HepG2 (cell line): ENCODE results near the gene ARL3. TPM values are rescaled to one million over a fixed set of nuclear protein-coding genes. Genes with fewer than 3 reads are reported as not detected.

ENCODE experiments used
- ATAC-seq: fragments of 200-7000 bp; cut with Tn5 transposase; 3 replicates; pipeline ENCODE4 v1.9.1; 2020; ENCODE audit warnings: mild to moderate bottlenecking, moderate library complexity
- BruUV-seq: library from RNA; stranded (reverse); fragments of 400-500 nt; replicated peaks from 2 replicates; lab custom pipeline; 2021; lab: Mats Ljungman, UMichigan
- CTCF ChIA-PET: fragments of 300-600 bp; formaldehyde crosslinking; extraction: SDS; loops from one replicate; lab custom pipeline; 2021; ENCODE audit warnings: low total read pairs, inconsistent platforms, low intra/inter-chr PET ratio; lab: Yijun Ruan, JAX
- POLR2A ChIA-PET: fragments of 350-600 bp; sonication (Branson Sonifier 250); formaldehyde crosslinking; loops from one replicate; lab custom pipeline; 2020; ENCODE audit warnings: antibody characterized with exemption, inconsistent platforms; lab: Yijun Ruan, JAX
- DNase-seq: peaks from one replicate; pipeline ENCODE4 v3.0.0-alpha.2; 2015; ENCODE audit warnings: low spot score
- FAIRE-seq: peaks from 3 replicates; lab custom pipeline; 2011; peaks lifted over from hg19 to GRCh38; lab: Jason Lieb, UNC
- H2AFZ ChIP-seq: one replicate; pipeline ENCODE4 v1.6.1; 2011; ENCODE audit warnings: low read length, inconsistent platforms
- H3K27ac ChIP-seq: fragments of 300-600 bp; 3 replicates; pipeline ENCODE4 v1.8.0; 2011; ENCODE audit warnings: mixed run types, mild to moderate bottlenecking, mixed read lengths, low read length, inconsistent platforms; ENCODE audit not compliant: insufficient read depth; ENCODE audit errors: extremely low read length
- H3K27me3 ChIP-seq, 2 experiments: fragments of 200-600 bp in 1 of 2; 2 replicates in 1 of 2; 3 replicates in 1 of 2; pipeline versions ENCODE4 v1.6.0 to v1.8.0; 2011; ENCODE audit warnings: low read length in 2 of 2, mild to moderate bottlenecking in 2 of 2, moderate library complexity in 2 of 2, inconsistent platforms in 1 of 2; ENCODE audit not compliant: insufficient read depth in 2 of 2, control insufficient read depth in 1 of 2
- H3K36me3 ChIP-seq, 2 experiments: fragments of 200-600 bp in 1 of 2; replicated peaks in 1 of 2; 2 replicates in 1 of 2; 3 replicates in 1 of 2; pipeline versions ENCODE4 v1.5.1 to v1.8.0; 2011; ENCODE audit warnings: low read length in 2 of 2, inconsistent platforms in 1 of 2; ENCODE audit not compliant: insufficient read depth in 2 of 2, control insufficient read depth in 1 of 2
- H3K4me1 ChIP-seq: 2 replicates; pipeline ENCODE4 v1.5.1; 2012; ENCODE audit warnings: low read length, inconsistent platforms; ENCODE audit not compliant: insufficient read depth
- H3K4me2 ChIP-seq: 2 replicates; pipeline ENCODE4 v1.6.0; 2011; ENCODE audit warnings: low read depth, low read length, inconsistent platforms
- H3K4me3 ChIP-seq, 3 experiments: fragments of 200-600 bp in 1 of 3; sonication (generic), shearing (Covaris generic) in 1 of 3; replicated peaks in 1 of 3; 2 replicates each; pipeline ENCODE4 v1.5.1; 2011 to 2016; ENCODE audit warnings: low read length in 3 of 3, inconsistent platforms in 2 of 3, low read depth in 2 of 3, mild to moderate bottlenecking in 2 of 3, control low read depth in 1 of 3, mixed read lengths in 1 of 3; ENCODE audit not compliant: insufficient read depth in 1 of 3
- H3K79me2 ChIP-seq: one replicate; pipeline ENCODE4 v1.6.1; 2011; ENCODE audit warnings: low read length, inconsistent platforms; ENCODE audit not compliant: insufficient read depth
- H3K9ac ChIP-seq: 2 replicates; pipeline ENCODE4 v1.6.0; 2011; ENCODE audit warnings: mild to moderate bottlenecking, low read depth, low read length, inconsistent platforms; ENCODE audit not compliant: insufficient read depth
- H3K9me3 ChIP-seq: 2 replicates; pipeline ENCODE4 v1.5.1; 2012; ENCODE audit warnings: mild to moderate bottlenecking, low read length
- H4K20me1 ChIP-seq: 2 replicates; pipeline ENCODE4 v1.6.0; 2011; ENCODE audit warnings: inconsistent platforms, mild to moderate bottlenecking, low read length, moderate library complexity; ENCODE audit not compliant: insufficient read depth
- AKAP8 ChIP-seq: sonication (generic); formaldehyde crosslinking; IDR thresholded peaks from 2 replicates; pipeline ENCODE4 v1.5.1; 2020; ENCODE audit warnings: mild to moderate bottlenecking, missing genetic modification reagents
- ETV6 ChIP-seq: sonication (generic); formaldehyde crosslinking; conservative IDR thresholded peaks from 2 replicates; pipeline ENCODE4 v1.4.0; 2020; ENCODE audit warnings: missing genetic modification reagents
- RBFOX2 ChIP-seq: fragments of 200-400 bp; formaldehyde crosslinking; IDR thresholded peaks from 2 replicates; pipeline ENCODE4 v1.6.1; 2017; ENCODE audit warnings: low read depth, mild to moderate bottlenecking, low read length
- ZFY ChIP-seq: sonication (generic); formaldehyde crosslinking; IDR thresholded peaks from 2 replicates; pipeline ENCODE4 v1.4.0; 2020; ENCODE audit warnings: missing genetic modification reagents
- ZNF746 ChIP-seq: sonication (generic); formaldehyde crosslinking; IDR thresholded peaks from 2 replicates; pipeline ENCODE4 v1.8.0; 2022; ENCODE audit warnings: mild to moderate bottlenecking, missing genetic modification reagents
- WGBS: methylation state at CpG from one replicate; pipeline ENCODE4 v1.1.6; 2017; ENCODE audit warnings: low lambda C conversion rate; 5-methylcytosine and 5-hydroxymethylcytosine counted together
- in situ Hi-C: cut with HindIII; loops from 2 replicates; pipeline ENCODE4 v1.10.0; 2017; ENCODE audit warnings: low pct_unique_long_range_greater_than_20kb; ENCODE audit not compliant: extremely low pct_ligation_motif_present
- intact Hi-C: fragments of 100-400 bp; cut with micrococcal nuclease; formaldehyde crosslinking; loops from one replicate; pipeline ENCODE4 v1.10.0; 2022; ENCODE audit not compliant: unreplicated experiment
- polyA plus RNA-seq, 8 experiments: library from polyadenylated mRNA; depleted of rRNA in 3 of 8; stranded (reverse) in 7 of 8; unstranded in 1 of 8; fragments of >200 nt; fragmentation: Illumina TruSeq in 4 of 8; extraction: Trizol in 4 of 8; gene quantifications; 2 replicates each; pipeline versions ENCODE4 v1.2.1 to v1.2.3, GENCODE V29; 2011 to 2016; ENCODE audit warnings: low read depth in 4 of 8, missing spikeins in 1 of 8, mixed read lengths in 1 of 8; ENCODE audit not compliant: insufficient read depth in 1 of 8
- total RNA-seq, 5 experiments: library from RNA; depleted of rRNA; stranded (reverse); fragments of >200 nt; fragmentation: Illumina TruSeq; extraction: Trizol; gene quantifications; 2 replicates each; pipeline ENCODE4 v1.2.3, GENCODE V29; 2016; ENCODE audit warnings: low read depth in 1 of 5
- TF ChIP-seq, protein P1 (sequence below): sonication (generic); formaldehyde crosslinking; IDR thresholded peaks from 2 replicates; pipeline ENCODE4 v1.4.0; 2020; ENCODE audit warnings: mild to moderate bottlenecking, missing genetic modification reagents, borderline replicate concordance
- TF ChIP-seq, protein P2 (sequence below): sonication (generic); formaldehyde crosslinking; IDR thresholded peaks from 2 replicates; pipeline ENCODE4 v1.9.0; 2022; ENCODE audit warnings: missing genetic modification reagents, mild to moderate bottlenecking, borderline replicate concordance
- TF ChIP-seq, protein P3 (sequence below): sonication (generic); formaldehyde crosslinking; IDR thresholded peaks from 2 replicates; pipeline ENCODE4 v1.4.0; 2020; ENCODE audit warnings: mild to moderate bottlenecking, missing genetic modification reagents
- TF ChIP-seq, protein P4 (sequence below): sonication (generic); formaldehyde crosslinking; IDR thresholded peaks from 2 replicates; pipeline ENCODE4 v1.8.1; 2023; ENCODE audit warnings: mild to moderate bottlenecking, inconsistent platforms, moderate library complexity, missing genetic modification reagents, borderline replicate concordance

ARL3 gene
- total and polyA plus RNA-seq, 2 of the 13 experiments (the other 11 are each of a cell fraction or from before 2014, with no cell fraction given) = 5.2 to 6.6 TPM

DNA sequence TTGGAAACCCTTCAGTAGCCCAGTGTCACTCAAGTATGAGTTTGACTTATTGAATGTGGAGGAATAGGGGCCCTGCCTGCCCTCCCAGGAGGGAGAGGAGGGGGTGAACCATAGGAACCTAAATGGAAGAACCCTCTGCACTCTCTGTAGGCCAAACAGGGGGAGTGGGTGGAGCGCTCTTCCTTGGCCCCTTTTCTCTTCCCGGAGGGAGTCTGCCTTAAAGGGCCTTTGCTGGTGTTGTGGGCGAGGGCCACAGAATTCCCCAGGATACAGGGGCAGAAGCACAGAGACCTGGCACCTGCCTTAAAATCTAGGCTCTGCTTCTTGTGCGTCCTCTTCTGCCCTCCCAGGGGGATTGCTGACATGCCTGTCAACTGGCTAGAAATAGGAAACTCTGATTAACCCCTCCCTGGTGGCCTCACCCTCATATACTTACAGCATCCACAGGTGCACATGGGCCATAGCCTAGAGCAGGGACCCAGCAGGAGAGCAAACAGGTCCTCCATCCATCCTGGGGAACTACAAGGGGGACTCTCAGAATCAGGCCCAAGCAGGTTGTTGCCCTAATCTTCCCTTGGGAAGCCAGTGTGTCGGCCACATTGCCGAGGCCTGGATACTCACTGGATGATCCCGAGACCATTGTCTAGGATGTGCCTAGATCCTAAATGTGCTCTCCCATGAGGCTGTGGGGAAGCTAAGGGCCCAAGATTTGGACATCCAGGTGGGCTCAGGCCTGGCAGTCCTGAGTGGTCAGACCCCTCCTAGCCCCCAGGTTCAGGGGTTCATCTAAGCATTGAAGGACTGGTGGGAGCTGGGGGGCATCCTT, 66.5 kb downstream of the ARL3 start:
- ATAC-seq (no peak), DNase-seq (no peak), FAIRE-seq (no peak)
- CTCF ChIA-PET = no interaction called here
- in situ Hi-C loops = no loop called here
- peaks cover 44% of the 10 kb centered on the region for H3K4me1 ChIP-seq
- H3K4me3 ChIP-seq = peak overlapping the region; percentile 69 to 85 (median 82)
- H3K9ac ChIP-seq = peak overlapping the region; percentile 90; the same call in 1 of the 2 replicates
- H2AFZ ChIP-seq = no peak overlapping the region
- no peaks in the 10 kb centered on the region for H3K27me3 ChIP-seq
- WGBS = 85% methylated on average over 4 of the region's 7 CpGs
- H4K20me1 ChIP-seq = peaks cover 69% of the 10 kb centered on the region
- H3K27ac ChIP-seq = no peak overlapping the region
- no TSS peak for BruUV-seq
- H3K4me2 ChIP-seq = peak overlapping the region; percentile 90
- H3K79me2 ChIP-seq = peaks cover 84% of the 10 kb centered on the region
- POLR2A ChIA-PET = interaction anchor here (1.0 to 4.1 kb wide), 3 partner anchors 12 to 18 kb away, joined by 3 to 86 read pairs (median 72); no protein-coding TSS in a partner anchor
- peaks cover 26 to 45% of the 10 kb centered on the region in 2 experiments; a peak in 4 of 5 replicates for H3K36me3 ChIP-seq
- intact Hi-C loops = loop anchor here (5.0 kb wide), 1 partner anchor 145 kb away; the partner anchor contains the start of genes ACTR1A and SUFU
- no peaks in the 10 kb centered on the region for H3K9me3 ChIP-seq
- TF ChIP-seq ZFY (CRISPR knock-in tag) = no peak
- TF ChIP-seq, protein P1, sequence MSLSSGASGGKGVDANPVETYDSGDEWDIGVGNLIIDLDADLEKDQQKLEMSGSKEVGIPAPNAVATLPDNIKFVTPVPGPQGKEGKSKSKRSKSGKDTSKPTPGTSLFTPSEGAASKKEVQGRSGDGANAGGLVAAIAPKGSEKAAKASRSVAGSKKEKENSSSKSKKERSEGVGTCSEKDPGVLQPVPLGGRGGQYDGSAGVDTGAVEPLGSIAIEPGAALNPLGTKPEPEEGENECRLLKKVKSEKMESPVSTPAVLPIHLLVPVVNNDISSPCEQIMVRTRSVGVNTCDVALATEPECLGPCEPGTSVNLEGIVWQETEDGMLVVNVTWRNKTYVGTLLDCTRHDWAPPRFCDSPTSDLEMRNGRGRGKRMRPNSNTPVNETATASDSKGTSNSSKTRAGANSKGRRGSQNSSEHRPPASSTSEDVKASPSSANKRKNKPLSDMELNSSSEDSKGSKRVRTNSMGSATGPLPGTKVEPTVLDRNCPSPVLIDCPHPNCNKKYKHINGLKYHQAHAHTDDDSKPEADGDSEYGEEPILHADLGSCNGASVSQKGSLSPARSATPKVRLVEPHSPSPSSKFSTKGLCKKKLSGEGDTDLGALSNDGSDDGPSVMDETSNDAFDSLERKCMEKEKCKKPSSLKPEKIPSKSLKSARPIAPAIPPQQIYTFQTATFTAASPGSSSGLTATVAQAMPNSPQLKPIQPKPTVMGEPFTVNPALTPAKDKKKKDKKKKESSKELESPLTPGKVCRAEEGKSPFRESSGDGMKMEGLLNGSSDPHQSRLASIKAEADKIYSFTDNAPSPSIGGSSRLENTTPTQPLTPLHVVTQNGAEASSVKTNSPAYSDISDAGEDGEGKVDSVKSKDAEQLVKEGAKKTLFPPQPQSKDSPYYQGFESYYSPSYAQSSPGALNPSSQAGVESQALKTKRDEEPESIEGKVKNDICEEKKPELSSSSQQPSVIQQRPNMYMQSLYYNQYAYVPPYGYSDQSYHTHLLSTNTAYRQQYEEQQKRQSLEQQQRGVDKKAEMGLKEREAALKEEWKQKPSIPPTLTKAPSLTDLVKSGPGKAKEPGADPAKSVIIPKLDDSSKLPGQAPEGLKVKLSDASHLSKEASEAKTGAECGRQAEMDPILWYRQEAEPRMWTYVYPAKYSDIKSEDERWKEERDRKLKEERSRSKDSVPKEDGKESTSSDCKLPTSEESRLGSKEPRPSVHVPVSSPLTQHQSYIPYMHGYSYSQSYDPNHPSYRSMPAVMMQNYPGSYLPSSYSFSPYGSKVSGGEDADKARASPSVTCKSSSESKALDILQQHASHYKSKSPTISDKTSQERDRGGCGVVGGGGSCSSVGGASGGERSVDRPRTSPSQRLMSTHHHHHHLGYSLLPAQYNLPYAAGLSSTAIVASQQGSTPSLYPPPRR (CRISPR knock-in tag) = no peak
- no peak for TF ChIP-seq ETV6 (CRISPR knock-in tag)
- TF ChIP-seq, protein P2, sequence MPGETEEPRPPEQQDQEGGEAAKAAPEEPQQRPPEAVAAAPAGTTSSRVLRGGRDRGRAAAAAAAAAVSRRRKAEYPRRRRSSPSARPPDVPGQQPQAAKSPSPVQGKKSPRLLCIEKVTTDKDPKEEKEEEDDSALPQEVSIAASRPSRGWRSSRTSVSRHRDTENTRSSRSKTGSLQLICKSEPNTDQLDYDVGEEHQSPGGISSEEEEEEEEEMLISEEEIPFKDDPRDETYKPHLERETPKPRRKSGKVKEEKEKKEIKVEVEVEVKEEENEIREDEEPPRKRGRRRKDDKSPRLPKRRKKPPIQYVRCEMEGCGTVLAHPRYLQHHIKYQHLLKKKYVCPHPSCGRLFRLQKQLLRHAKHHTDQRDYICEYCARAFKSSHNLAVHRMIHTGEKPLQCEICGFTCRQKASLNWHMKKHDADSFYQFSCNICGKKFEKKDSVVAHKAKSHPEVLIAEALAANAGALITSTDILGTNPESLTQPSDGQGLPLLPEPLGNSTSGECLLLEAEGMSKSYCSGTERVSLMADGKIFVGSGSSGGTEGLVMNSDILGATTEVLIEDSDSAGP (CRISPR knock-in tag) = no peak
- TF ChIP-seq ZNF746 (CRISPR knock-in tag) = no peak
- TF ChIP-seq, protein P3, sequence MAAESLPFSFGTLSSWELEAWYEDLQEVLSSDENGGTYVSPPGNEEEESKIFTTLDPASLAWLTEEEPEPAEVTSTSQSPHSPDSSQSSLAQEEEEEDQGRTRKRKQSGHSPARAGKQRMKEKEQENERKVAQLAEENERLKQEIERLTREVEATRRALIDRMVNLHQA = no peak
- no peak for TF ChIP-seq AKAP8 (CRISPR knock-in tag)
- TF ChIP-seq RBFOX2 = peak; percentile 2; the same call in 1 of the 2 replicates
- TF ChIP-seq, protein P4, sequence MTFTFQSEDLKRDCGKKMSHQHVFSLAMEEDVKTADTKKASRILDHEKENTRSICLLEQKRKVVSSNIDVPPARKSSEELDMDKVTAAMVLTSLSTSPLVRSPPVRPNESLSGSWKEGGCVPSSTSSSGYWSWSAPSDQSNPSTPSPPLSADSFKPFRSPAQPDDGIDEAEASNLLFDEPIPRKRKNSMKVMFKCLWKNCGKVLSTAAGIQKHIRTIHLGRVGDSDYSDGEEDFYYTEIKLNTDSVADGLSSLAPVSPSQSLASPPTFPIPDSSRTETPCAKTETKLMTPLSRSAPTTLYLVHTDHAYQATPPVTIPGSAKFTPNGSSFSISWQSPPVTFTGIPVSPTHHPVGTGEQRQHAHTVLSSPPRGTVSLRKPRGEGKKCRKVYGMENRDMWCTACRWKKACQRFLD = no peak
